ENCODE data around the gene PLXNA3.

DNA sequence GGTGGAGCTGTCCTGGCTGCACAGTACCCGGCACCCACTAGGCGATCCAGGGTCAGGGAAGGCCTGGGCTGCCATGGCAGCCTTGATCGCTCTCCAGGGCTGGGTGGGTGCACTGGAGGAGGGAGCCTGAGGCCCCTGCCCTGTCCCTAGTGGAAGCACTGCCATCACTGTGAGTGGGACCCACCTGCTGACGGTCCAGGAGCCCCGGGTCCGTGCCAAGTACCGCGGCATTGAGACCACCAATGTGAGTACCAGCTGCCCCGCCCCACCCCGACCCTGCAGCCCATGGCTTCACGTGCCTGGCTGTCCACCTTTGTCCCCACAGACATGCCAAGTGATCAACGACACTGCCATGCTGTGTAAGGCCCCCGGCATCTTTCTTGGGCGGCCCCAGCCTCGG is 8.8 kb downstream of the PLXNA3 start:
- no peak for TF ChIP-seq TAF1 (IDR thresholded peaks at IDR 0.05; ENCODE audit: borderline replicate concordance, low read depth, low read length)
- TF ChIP-seq, protein P1, sequence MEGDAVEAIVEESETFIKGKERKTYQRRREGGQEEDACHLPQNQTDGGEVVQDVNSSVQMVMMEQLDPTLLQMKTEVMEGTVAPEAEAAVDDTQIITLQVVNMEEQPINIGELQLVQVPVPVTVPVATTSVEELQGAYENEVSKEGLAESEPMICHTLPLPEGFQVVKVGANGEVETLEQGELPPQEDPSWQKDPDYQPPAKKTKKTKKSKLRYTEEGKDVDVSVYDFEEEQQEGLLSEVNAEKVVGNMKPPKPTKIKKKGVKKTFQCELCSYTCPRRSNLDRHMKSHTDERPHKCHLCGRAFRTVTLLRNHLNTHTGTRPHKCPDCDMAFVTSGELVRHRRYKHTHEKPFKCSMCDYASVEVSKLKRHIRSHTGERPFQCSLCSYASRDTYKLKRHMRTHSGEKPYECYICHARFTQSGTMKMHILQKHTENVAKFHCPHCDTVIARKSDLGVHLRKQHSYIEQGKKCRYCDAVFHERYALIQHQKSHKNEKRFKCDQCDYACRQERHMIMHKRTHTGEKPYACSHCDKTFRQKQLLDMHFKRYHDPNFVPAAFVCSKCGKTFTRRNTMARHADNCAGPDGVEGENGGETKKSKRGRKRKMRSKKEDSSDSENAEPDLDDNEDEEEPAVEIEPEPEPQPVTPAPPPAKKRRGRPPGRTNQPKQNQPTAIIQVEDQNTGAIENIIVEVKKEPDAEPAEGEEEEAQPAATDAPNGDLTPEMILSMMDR (IDR thresholded peaks at IDR 0.05) = no peak
- TF ChIP-seq, protein P2, sequence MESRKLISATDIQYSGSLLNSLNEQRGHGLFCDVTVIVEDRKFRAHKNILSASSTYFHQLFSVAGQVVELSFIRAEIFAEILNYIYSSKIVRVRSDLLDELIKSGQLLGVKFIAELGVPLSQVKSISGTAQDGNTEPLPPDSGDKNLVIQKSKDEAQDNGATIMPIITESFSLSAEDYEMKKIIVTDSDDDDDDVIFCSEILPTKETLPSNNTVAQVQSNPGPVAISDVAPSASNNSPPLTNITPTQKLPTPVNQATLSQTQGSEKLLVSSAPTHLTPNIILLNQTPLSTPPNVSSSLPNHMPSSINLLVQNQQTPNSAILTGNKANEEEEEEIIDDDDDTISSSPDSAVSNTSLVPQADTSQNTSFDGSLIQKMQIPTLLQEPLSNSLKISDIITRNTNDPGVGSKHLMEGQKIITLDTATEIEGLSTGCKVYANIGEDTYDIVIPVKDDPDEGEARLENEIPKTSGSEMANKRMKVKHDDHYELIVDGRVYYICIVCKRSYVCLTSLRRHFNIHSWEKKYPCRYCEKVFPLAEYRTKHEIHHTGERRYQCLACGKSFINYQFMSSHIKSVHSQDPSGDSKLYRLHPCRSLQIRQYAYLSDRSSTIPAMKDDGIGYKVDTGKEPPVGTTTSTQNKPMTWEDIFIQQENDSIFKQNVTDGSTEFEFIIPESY (IDR thresholded peaks at IDR 0.05; ENCODE audit: borderline replicate concordance, low read depth) = no peak
- no peak for TF ChIP-seq RCOR1 (IDR thresholded peaks at IDR 0.05; ENCODE audit: low read length)
- no peak for TF ChIP-seq RFX5 (IDR thresholded peaks at IDR 0.05; ENCODE audit: low read length)
- no peak for TF ChIP-seq POLR2AphosphoS5 (IDR thresholded peaks at IDR 0.05; ENCODE audit: low read depth, low read length)
- TF ChIP-seq JUND (IDR thresholded peaks at IDR 0.05) = no peak
- no peak for TF ChIP-seq FOXM1 (IDR thresholded peaks at IDR 0.05; ENCODE audit: low read depth)
- TF ChIP-seq, protein P3, sequence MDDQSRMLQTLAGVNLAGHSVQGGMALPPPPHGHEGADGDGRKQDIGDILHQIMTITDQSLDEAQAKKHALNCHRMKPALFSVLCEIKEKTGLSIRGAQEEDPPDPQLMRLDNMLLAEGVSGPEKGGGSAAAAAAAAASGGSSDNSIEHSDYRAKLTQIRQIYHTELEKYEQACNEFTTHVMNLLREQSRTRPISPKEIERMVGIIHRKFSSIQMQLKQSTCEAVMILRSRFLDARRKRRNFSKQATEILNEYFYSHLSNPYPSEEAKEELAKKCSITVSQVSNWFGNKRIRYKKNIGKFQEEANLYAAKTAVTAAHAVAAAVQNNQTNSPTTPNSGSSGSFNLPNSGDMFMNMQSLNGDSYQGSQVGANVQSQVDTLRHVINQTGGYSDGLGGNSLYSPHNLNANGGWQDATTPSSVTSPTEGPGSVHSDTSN (IDR thresholded peaks at IDR 0.05) = no peak
- TF ChIP-seq, protein P4, sequence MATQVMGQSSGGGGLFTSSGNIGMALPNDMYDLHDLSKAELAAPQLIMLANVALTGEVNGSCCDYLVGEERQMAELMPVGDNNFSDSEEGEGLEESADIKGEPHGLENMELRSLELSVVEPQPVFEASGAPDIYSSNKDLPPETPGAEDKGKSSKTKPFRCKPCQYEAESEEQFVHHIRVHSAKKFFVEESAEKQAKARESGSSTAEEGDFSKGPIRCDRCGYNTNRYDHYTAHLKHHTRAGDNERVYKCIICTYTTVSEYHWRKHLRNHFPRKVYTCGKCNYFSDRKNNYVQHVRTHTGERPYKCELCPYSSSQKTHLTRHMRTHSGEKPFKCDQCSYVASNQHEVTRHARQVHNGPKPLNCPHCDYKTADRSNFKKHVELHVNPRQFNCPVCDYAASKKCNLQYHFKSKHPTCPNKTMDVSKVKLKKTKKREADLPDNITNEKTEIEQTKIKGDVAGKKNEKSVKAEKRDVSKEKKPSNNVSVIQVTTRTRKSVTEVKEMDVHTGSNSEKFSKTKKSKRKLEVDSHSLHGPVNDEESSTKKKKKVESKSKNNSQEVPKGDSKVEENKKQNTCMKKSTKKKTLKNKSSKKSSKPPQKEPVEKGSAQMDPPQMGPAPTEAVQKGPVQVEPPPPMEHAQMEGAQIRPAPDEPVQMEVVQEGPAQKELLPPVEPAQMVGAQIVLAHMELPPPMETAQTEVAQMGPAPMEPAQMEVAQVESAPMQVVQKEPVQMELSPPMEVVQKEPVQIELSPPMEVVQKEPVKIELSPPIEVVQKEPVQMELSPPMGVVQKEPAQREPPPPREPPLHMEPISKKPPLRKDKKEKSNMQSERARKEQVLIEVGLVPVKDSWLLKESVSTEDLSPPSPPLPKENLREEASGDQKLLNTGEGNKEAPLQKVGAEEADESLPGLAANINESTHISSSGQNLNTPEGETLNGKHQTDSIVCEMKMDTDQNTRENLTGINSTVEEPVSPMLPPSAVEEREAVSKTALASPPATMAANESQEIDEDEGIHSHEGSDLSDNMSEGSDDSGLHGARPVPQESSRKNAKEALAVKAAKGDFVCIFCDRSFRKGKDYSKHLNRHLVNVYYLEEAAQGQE (IDR thresholded peaks at IDR 0.05; ENCODE audit: low read depth, low read length) = no peak
- TF ChIP-seq, protein P5, sequence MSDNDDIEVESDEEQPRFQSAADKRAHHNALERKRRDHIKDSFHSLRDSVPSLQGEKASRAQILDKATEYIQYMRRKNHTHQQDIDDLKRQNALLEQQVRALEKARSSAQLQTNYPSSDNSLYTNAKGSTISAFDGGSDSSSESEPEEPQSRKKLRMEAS (IDR thresholded peaks at IDR 0.05; ENCODE audit: low read depth) = no peak

Data from SK-N-SH (cell line).